DOHH2 (cell line): Measurements from ENCODE around the gene HADHA.
"Not testable (repeated sequence)": the region's sequence is repeated elsewhere in the genome, so short reads cannot be mapped to it uniquely, and the experiment has no call there.

Experiments used
- H3F3A ChIP-seq: fragments of 200-600 bp; sonication (generic), shearing (Covaris generic); 2 replicates; pipeline ENCODE4 v1.6.0; 2016; ENCODE audit warnings: antibody characterized with exemption, mild to moderate bottlenecking; ENCODE audit not compliant: control insufficient read depth, insufficient read depth
- H3K27ac ChIP-seq: fragments of 200-600 bp; sonication (generic); 2 replicates; pipeline ENCODE4 v1.5.1; 2014; ENCODE audit warnings: low read depth, mild to moderate bottlenecking, low read length, moderate library complexity
- H3K27me3 ChIP-seq: fragments of 200-600 bp; sonication (generic); 2 replicates; pipeline ENCODE4 v1.6.1; 2014; ENCODE audit warnings: mild to moderate bottlenecking, low read length, mixed read lengths; ENCODE audit not compliant: control insufficient read depth
- H3K36me3 ChIP-seq: fragments of 200-600 bp; sonication (generic); 2 replicates; pipeline ENCODE4 v1.6.1; 2014; ENCODE audit warnings: mild to moderate bottlenecking, low read length, moderate library complexity, mixed read lengths; ENCODE audit not compliant: control insufficient read depth
- H3K4me1 ChIP-seq: fragments of 200-600 bp; sonication (generic); 2 replicates; pipeline ENCODE4 v1.6.1; 2014; ENCODE audit warnings: mild to moderate bottlenecking, low read length, mixed read lengths; ENCODE audit not compliant: control insufficient read depth
- H3K4me2 ChIP-seq: fragments of 200-600 bp; sonication (generic); 2 replicates; pipeline ENCODE4 v1.6.0; 2014; ENCODE audit warnings: mild to moderate bottlenecking, low read length, moderate library complexity
- H3K4me3 ChIP-seq: fragments of 200-600 bp; sonication (generic); 2 replicates; pipeline ENCODE4 v1.5.1; 2014; ENCODE audit warnings: mild to moderate bottlenecking, low read length, mixed read lengths
- H3K79me2 ChIP-seq: fragments of 200-600 bp; sonication (generic); 2 replicates; pipeline ENCODE4 v1.6.1; 2014; ENCODE audit warnings: mild to moderate bottlenecking, low read length, mixed read lengths; ENCODE audit not compliant: control insufficient read depth
- H3K9me2 ChIP-seq: fragments of 200-600 bp; sonication (generic); replicated peaks from 2 replicates; pipeline ENCODE4 v1.6.1; 2014; ENCODE audit warnings: mild to moderate bottlenecking, low read length, mixed read lengths; ENCODE audit not compliant: control insufficient read depth
- H3K9me3 ChIP-seq: fragments of 200-600 bp; sonication (generic); 2 replicates; pipeline ENCODE4 v1.6.1; 2014; ENCODE audit warnings: antibody characterized with exemption, low read length, mixed read lengths; ENCODE audit not compliant: control insufficient read depth, insufficient read depth
- H4K20me1 ChIP-seq: fragments of 200-600 bp; sonication (generic); 2 replicates; pipeline ENCODE4 v1.6.0; 2014; ENCODE audit warnings: low read depth, mild to moderate bottlenecking, antibody characterized with exemption, low read length, moderate library complexity; ENCODE audit not compliant: control insufficient read depth, insufficient read depth
- CTCF ChIP-seq: fragments of 200-600 bp; sonication (generic); IDR thresholded peaks from one replicate; pipeline ENCODE4 v1.5.1; 2014; ENCODE audit warnings: antibody characterized with exemption, mild to moderate bottlenecking, low read depth, low read length; ENCODE audit not compliant: poor library complexity, severe bottlenecking
- EZH2phosphoT487 ChIP-seq: fragments of 200-600 bp; sonication (generic); IDR thresholded peaks from 2 replicates; pipeline ENCODE4 v1.6.1; 2017; ENCODE audit warnings: borderline replicate concordance, mild to moderate bottlenecking, antibody characterized with exemption, low read length, moderate library complexity, mixed read lengths

Gene HADHA

GRCh38 chr2:26268213-26268612, 23.8 kb upstream of the HADHA start:
- Histone ChIP-seq H3K27ac (no peak overlapping the region), H3K36me3 (no peaks in the 10 kb centered on the region; the same call in 1 of the 2 replicates), H3K4me1 (peaks cover 19% of the 10 kb centered on the region), H3K9me3 (no peaks in the 10 kb centered on the region), H3K79me2 (no peaks in the 10 kb centered on the region), H3K4me3 (no peak overlapping the region), H3K4me2 (no peak overlapping the region), H3F3A (peaks cover 11% of the 10 kb centered on the region; the same call in 1 of the 2 replicates), H4K20me1 (no peaks in the 10 kb centered on the region), H3K9me2 (no peaks in the 10 kb centered on the region), H3K27me3 (no peaks in the 10 kb centered on the region)
- TF ChIP-seq CTCF, result no peak
- no peak for TF ChIP-seq EZH2phosphoT487

GRCh38 chr2:26258836-26259235, 14.4 kb upstream of the HADHA start:
- not testable (repeated sequence) for H3K79me2 ChIP-seq

GRCh38 chr2:26255759-26256384, 11.4 kb upstream of the HADHA start:
- Histone ChIP-seq H3K9me2 (no peaks in the 10 kb centered on the region), H3K27me3 (no peaks in the 10 kb centered on the region), H4K20me1 (no peaks in the 10 kb centered on the region), H3F3A (no peaks in the 10 kb centered on the region), H3K27ac (no peak overlapping the region), H3K4me1 (no peaks in the 10 kb centered on the region), H3K9me3 (no peaks in the 10 kb centered on the region), H3K36me3 (peaks cover 10% of the 10 kb centered on the region; the same call in 1 of the 2 replicates), H3K79me2 (peaks cover 28% of the 10 kb centered on the region), H3K4me3 (no peak overlapping the region), H3K4me2 (no peak overlapping the region)
- TF ChIP-seq CTCF (no peak), EZH2phosphoT487 (no peak)

More at GRCh38 chr2:26258836-26259235, 14.4 kb upstream of the HADHA start:
- not testable (repeated sequence) for H3K4me3 ChIP-seq, H3K9me3 ChIP-seq, H3K27ac ChIP-seq, H4K20me1 ChIP-seq, H3K4me1 ChIP-seq, H3K36me3 ChIP-seq, H3F3A ChIP-seq, H3K4me2 ChIP-seq, H3K27me3 ChIP-seq, H3K9me2 ChIP-seq

GRCh38 chr2:26251893-26252292, 7.5 kb upstream of the HADHA start:
- Histone ChIP-seq H3K9me3 (no peaks in the 10 kb centered on the region), H3K4me3 (no peak overlapping the region), H3F3A (no peaks in the 10 kb centered on the region), H3K4me1 (peaks cover 2% of the 10 kb centered on the region), H3K36me3 (peaks cover 5% of the 10 kb centered on the region; the same call in 1 of the 2 replicates), H3K27ac (no peak overlapping the region), H4K20me1 (no peaks in the 10 kb centered on the region), H3K79me2 (peaks cover 65% of the 10 kb centered on the region), H3K9me2 (no peaks in the 10 kb centered on the region), H3K27me3 (no peaks in the 10 kb centered on the region), H3K4me2 (no peak overlapping the region)
- TF ChIP-seq CTCF (no peak), EZH2phosphoT487 (no peak)
